Hepatocyte (in vitro differentiated cells): ENCODE results near the gene UHRF2.

Experiments
- EZH2 ChIP-seq: fragments of 200-600 bp; sonication (generic); IDR thresholded peaks from 2 replicates; pipeline ENCODE4 v1.6.1; 2016; ENCODE audit warnings: antibody characterized with exemption, mild to moderate bottlenecking, borderline replicate concordance
- TF ChIP-seq, protein P1 (sequence below): fragments of 200-600 bp; sonication (generic); IDR thresholded peaks from 2 replicates; pipeline ENCODE4 v1.5.1; 2016; ENCODE audit warnings: antibody characterized with exemption, mild to moderate bottlenecking; ENCODE audit not compliant: poor library complexity

DNA sequence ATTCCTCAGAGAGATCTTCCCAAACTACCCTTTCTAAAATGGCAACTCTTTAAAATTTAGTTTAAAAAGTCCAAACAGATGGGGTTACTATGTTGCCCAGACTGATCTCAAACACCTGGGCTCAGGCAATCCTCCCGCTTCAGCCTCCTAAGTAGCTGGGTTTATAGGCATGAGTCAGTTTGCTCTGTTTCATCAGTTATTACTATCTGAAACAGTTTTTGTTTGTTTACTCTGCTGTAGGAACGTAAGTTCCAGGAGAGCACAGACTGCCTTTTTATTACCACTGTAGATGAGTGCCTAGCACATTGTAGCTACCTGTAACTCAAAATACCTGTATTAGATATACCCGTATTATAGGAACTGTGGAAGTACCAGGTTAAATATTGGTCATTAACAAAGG is 89.4 kb downstream of the UHRF2 start:
- TF ChIP-seq, protein P1, sequence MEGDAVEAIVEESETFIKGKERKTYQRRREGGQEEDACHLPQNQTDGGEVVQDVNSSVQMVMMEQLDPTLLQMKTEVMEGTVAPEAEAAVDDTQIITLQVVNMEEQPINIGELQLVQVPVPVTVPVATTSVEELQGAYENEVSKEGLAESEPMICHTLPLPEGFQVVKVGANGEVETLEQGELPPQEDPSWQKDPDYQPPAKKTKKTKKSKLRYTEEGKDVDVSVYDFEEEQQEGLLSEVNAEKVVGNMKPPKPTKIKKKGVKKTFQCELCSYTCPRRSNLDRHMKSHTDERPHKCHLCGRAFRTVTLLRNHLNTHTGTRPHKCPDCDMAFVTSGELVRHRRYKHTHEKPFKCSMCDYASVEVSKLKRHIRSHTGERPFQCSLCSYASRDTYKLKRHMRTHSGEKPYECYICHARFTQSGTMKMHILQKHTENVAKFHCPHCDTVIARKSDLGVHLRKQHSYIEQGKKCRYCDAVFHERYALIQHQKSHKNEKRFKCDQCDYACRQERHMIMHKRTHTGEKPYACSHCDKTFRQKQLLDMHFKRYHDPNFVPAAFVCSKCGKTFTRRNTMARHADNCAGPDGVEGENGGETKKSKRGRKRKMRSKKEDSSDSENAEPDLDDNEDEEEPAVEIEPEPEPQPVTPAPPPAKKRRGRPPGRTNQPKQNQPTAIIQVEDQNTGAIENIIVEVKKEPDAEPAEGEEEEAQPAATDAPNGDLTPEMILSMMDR, result no peak
- no peak for TF ChIP-seq EZH2
